A673 (cell line): ENCODE measurements around the gene CENPVL3.
A peak's percentile ranks its signal among the peaks of the same experiment; 100 is the strongest.

ENCODE experiments used
- EZH2 ChIP-seq: fragments of 200-600 bp; sonication (generic); IDR thresholded peaks from 2 replicates; pipeline ENCODE4 v1.6.1; 2017; ENCODE audit warnings: borderline replicate concordance, low read depth, mild to moderate bottlenecking, mixed read lengths, antibody characterized with exemption, low read length; ENCODE audit not compliant: poor library complexity, severe bottlenecking
- TF ChIP-seq, protein P1 (sequence below): fragments of 300-800, 200-600 bp; sonication (generic); conservative IDR thresholded peaks from 2 replicates; pipeline ENCODE4 v1.5.1; 2017; ENCODE audit warnings: low read depth, mild to moderate bottlenecking, antibody characterized with exemption, low read length, moderate library complexity, mixed read lengths

DNA sequence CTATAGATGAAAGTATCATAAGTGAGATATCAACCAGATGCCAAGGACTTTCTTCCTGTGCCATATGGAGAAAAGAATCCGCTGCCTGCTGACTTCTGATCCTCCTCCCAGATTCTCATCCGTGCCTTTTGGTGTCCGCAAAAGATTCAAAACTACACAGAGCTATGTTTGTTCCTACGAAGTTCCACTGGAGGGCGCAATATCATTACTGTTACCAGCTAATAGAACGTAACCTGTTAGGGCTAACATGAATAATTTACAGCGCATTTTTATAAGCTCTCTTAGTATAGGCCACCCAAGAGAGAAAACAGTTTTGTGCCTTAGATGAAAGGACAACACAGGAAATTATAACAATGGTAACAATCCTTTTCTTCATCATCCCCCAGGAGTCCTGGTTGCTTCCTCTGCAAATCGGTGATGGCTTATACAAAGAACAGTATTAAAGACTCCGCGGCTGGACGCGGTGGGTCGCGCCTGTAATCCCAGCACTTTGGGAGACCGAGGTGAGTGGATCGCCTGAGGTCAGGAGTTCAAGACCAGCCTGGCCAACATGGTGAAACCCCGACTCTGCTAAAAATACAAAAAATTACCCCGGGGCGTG, 22.8 kb upstream of the CENPVL3 start:
- TF ChIP-seq, protein P1, sequence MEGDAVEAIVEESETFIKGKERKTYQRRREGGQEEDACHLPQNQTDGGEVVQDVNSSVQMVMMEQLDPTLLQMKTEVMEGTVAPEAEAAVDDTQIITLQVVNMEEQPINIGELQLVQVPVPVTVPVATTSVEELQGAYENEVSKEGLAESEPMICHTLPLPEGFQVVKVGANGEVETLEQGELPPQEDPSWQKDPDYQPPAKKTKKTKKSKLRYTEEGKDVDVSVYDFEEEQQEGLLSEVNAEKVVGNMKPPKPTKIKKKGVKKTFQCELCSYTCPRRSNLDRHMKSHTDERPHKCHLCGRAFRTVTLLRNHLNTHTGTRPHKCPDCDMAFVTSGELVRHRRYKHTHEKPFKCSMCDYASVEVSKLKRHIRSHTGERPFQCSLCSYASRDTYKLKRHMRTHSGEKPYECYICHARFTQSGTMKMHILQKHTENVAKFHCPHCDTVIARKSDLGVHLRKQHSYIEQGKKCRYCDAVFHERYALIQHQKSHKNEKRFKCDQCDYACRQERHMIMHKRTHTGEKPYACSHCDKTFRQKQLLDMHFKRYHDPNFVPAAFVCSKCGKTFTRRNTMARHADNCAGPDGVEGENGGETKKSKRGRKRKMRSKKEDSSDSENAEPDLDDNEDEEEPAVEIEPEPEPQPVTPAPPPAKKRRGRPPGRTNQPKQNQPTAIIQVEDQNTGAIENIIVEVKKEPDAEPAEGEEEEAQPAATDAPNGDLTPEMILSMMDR: peak; percentile 77
- TF ChIP-seq EZH2: no peak
